HUDEP-2 (cell line): Measurements from ENCODE around the gene IFNG-AS1.
A peak's percentile ranks its signal among the peaks of the same experiment; 100 is the strongest.

Source experiments
- DNase-seq, 76 experiments: peaks; one replicate each; lab custom pipeline; 2025; ENCODE audit not compliant: unreplicated experiment in 76 of 76; lab: John Stamatoyannopoulos, UW

Gene IFNG-AS1

GRCh38 chr12:67989184-67989920, at the start of gene IFNG-AS1:
Gene IFNG-AS1, plus strand, starts transcription at chr12:67989447.
- DNase-seq: no peak

- DNase-seq: no peak
Measured at GRCh38 chr12:67939611-67940010, 49.6 kb upstream of the IFNG-AS1 start.

DNA sequence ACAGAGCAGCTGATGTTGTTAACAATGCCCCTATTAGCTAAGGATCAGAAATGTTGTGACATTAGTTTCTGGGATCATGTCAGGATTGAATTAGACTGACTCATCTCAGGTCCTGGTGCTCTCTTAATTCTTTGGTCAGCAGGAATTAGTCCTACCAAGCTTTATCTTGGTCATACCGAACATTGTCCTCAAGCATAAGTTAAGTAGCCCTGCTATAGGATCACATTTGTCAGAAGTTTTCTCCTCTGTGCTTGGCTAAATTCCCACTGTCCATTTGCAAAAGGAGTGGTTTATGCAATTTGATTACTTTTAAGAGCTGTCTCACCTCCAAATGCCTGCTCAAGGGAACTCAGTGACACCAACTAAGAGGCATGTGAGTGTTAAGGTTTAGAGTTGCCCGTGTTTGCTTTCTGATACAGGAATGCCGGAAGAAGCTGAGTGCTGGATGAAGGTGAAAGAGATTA, 48.4 kb upstream of the IFNG-AS1 start:
- no peak for DNase-seq

GRCh38 chr12:67942724-67943123, 46.5 kb upstream of the IFNG-AS1 start:
- DNase-seq: no peak

- DNase-seq: peak in 32 of 76 experiments; percentile 0 to 57 (median 18)
Measured at GRCh38 chr12:67943141-67943892, 45.9 kb upstream of the IFNG-AS1 start.

GRCh38 chr12:67944093-67944492, 45.2 kb upstream of the IFNG-AS1 start:
- DNase-seq: no peak

DNA sequence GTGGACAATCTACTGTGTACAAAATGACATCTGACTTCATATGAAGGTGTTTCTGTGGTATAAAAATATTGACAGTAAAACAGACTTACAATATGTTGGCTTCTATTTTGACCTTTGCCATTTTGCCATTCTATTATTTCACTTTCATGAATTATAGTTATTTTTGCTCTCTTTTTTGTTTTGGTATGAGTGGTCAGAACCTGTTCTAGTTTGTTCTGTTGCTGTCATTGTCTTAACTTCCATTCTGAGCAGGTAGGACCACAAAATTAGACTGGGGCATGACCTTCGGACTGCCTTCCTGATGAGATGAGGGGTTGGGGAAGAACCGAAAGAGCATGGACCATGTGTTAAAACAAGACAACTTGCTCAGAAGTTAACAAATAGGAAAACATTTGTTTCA, 36.5 kb upstream of the IFNG-AS1 start:
- no peak for DNase-seq

- DNase-seq: no peak
Measured at GRCh38 chr12:67957383-67957782, 31.9 kb upstream of the IFNG-AS1 start.

DNA sequence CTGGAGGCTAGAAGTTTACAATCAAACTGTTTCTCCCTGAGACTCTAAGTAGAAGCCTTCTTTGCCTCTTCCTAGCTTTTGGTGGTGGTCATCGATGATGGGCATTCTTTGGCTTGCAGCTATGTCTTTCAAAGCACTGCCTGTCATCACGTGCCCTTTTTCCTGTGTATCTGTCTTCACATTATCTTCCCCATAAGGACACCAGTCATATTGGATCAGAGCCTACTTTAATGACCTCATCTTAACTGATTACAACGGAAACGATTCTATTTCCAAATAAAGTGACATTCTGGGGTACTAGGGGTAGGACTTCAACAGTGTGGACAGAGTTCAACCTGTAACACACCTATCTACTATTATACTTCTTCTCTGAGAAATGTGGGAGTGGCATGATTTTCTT, 31.1 kb upstream of the IFNG-AS1 start:
- DNase-seq: no peak

GRCh38 chr12:67964456-67964855, 24.8 kb upstream of the IFNG-AS1 start:
- DNase-seq: no peak

- no peak for DNase-seq
Measured at GRCh38 chr12:67966560-67966959, 22.7 kb upstream of the IFNG-AS1 start.

GRCh38 chr12:67968321-67968720, 20.9 kb upstream of the IFNG-AS1 start:
- DNase-seq: no peak

- no peak for DNase-seq
Measured at GRCh38 chr12:67968725-67969124, 20.5 kb upstream of the IFNG-AS1 start.

DNA sequence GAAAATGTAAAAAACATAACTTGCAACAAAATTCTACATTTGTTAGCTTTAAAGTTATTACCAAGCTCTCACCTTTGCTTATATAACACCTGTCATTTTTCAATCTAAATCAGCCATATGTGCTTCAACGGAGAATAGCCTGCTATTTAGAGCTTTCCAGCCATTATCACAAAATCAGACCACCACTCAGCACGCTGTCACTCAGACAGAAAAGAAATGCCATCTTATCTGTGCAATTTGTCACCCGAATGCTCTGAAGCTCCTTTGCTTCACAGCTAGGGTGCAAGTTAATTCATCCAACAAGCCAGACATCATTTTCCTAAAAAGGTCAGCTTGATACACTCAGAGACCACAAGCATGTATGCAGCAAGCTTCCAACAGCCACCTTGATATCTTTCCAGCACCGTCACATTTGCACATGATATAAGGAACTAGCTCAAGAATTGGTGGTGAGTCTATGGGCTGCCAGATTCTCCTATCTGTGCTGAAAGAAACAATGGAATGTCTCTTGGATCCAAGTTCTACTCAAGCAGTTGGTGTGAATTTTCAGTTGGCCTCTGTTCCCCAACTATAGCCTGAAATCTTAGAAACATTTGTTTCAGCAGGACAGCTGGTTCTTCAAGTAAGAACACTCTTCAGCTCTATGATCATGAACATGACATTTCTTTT, 20.0 kb upstream of the IFNG-AS1 start:
- DNase-seq: no peak

DNA sequence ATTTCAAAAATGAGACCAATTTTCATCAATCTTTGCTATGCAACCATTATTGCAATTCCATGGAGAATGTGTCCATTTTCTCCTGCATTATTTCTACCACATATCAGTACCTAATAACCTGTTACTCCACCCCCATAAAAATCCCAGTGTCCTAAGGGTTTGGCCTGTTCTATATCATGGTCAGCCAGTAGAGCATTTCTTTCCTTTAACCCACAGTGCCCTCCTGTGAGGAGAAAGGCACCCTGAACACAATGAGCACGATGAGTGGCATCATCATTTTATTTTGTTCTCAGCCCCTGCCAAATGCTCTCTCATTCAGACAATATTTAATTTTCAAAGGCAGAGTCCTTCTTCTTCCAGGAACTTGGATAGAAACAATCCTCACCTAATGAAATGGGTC, 11.6 kb upstream of the IFNG-AS1 start:
- no peak for DNase-seq

- no peak for DNase-seq
Measured at GRCh38 chr12:67980391-67980790, 8.9 kb upstream of the IFNG-AS1 start.

DNA sequence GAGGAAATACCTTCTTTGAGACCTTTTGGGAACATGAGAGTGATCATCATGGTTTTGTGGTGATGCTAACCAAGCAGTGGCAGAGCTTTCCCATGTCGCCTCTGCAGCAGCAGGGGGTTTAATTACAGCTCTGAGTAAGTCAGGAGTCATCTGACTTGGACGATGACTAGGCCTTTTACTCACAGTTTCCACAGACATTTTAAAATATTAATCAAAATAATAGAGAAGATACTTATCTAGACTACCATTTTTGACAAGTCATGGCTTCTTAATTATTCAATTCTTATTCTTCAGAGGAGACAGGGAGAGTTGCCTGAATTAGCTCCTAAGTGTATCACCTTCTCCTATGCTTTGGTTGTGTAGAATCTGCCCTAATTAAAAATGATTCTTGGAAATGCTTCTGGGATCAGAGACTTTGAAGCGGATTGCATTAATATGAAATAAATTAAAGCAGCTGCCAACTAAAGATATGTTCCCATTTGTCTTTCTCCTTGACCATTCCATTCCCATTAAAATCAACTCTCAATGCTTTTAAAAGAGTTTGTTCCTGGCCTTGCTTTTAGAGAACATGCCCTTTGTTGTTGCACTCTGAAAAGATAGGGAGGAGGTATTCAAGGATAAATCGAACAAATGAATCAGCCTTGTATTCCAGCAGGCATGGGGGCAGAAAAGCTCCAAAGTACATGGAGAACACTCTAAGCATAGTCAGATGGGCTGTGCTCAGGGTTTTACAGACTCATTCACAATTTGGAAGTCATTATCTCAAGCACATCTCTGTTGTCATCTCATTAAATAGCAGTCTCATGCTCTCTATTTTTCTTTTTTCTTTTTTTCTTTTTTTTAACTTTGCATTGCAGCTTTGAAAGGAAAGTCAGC, 7.7 kb upstream of the IFNG-AS1 start:
- DNase-seq: no peak

DNA sequence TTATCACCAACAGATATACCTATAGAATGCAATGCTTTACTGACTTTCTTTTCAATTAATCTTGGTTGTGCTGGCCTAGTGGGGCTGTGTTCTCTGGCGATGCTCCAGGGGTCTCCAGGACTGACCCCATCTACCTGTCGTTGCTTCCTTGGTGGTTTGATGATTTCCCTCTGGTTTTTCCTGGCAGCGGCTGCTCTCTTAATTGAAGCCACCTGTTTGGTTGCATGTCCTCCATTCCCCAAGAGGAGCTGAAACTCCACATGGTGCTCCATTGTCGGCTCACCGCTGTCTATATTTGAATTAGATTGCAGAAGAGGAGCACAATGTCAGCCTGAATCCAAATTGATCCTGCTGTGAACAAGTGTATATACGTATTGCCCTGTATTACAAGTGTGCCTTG, 7.1 kb upstream of the IFNG-AS1 start:
- DNase-seq: no peak

GRCh38 chr12:67986632-67987031, 2.6 kb upstream of the IFNG-AS1 start:
- no peak for DNase-seq

DNA sequence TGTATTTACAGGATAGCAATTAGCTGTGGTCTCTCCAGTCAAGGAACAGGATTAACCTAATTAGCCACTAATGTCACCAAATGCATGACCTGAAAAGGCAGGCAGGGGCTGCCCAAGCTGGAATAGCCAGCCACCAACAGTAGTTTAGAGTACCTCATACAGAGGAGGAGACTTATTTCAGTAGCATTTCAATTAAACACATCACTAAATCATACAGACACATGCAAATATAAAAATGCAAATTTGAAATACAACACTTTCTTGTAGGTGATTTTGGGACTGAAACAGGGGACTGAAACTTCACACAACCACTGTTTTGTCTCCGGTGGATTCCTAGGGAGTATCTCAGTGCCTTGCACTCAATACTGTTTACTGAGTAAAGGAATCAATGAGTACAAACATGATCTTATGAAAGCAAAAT, 636 bp upstream of the IFNG-AS1 start:
- no peak for DNase-seq

DNA sequence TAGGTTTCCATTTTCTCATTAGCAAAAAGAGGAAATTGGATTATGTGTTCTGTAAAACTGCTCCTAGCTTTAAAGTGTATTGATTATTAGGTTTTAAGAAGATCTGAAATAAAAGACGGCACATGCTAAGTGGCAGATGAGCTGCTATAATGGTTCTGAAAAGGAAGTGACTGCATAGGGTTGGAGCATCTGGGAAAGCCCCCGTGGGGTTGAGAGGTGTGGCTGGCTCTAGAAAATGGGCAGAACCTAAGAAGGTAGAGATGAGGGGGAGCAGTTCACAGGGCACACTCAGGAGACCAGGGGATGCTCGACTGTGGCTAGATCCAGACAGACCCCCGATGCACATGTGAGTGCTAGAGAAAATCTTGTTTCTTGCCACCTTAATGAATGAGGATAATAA, 1.9 kb downstream of the IFNG-AS1 start:
- no peak for DNase-seq
